ENCODE data around the gene LY9. TPM values are rescaled to one million over a fixed set of nuclear protein-coding genes. Genes with fewer than 3 reads are reported as not detected.
"Not testable (repeated sequence)": the region's sequence is repeated elsewhere in the genome, so short reads cannot be mapped to it uniquely, and the experiment has no call there.

LY9 gene
- total RNA-seq, 1 donor from 2014 or later, result 0.64 TPM

GRCh38 chr1:160863061-160863773, 67.2 kb downstream of the LY9 start:
- no peak for DNase-seq (ENCODE audit: low spot score)

- no peak for DNase-seq (ENCODE audit: low spot score)
These were observed 67.8 kb downstream of the LY9 start for GRCh38 chr1:160863774-160864131.

GRCh38 chr1:160864173-160864572, 68.2 kb downstream of the LY9 start:
- DNase-seq (ENCODE audit: low spot score), result no peak

- no peak for DNase-seq (ENCODE audit: low spot score)
These were observed 69.4 kb downstream of the LY9 start for GRCh38 chr1:160865337-160865736.

- DNase-seq (ENCODE audit: low spot score), result no peak
These were observed 70.2 kb downstream of the LY9 start for GRCh38 chr1:160866001-160866694.

GRCh38 chr1:160866695-160867260, 70.8 kb downstream of the LY9 start:
- DNase-seq (ENCODE audit: low spot score), result no peak

- not testable (repeated sequence) for DNase-seq (ENCODE audit: low spot score)
These were observed 71.7 kb downstream of the LY9 start for GRCh38 chr1:160867651-160868050.

GRCh38 chr1:160868141-160868540, 72.2 kb downstream of the LY9 start:
- no peak for DNase-seq (ENCODE audit: low spot score)

- no peak for DNase-seq (ENCODE audit: low spot score)
These were observed 79.0 kb downstream of the LY9 start for GRCh38 chr1:160874935-160875334.

GRCh38 chr1:160875591-160875990, 79.6 kb downstream of the LY9 start:
- not testable (repeated sequence) for DNase-seq (ENCODE audit: low spot score)

GRCh38 chr1:160876311-160876710, 80.3 kb downstream of the LY9 start:
- DNase-seq (ENCODE audit: low spot score), result no peak

GRCh38 chr1:160877221-160877620, 81.2 kb downstream of the LY9 start:
- DNase-seq (ENCODE audit: low spot score), result no peak

Other genes with a start within 250 kb of the LY9 start
- gene CD84, start 216.7 kb upstream of the LY9 start, total RNA-seq, result 17.1 TPM
- 0.84 TPM for gene SLAMF1, start 149.1 kb upstream of the LY9 start, total RNA-seq
- gene CD48, start 84.4 kb upstream of the LY9 start, total RNA-seq, result 5.3 TPM
- gene SLAMF7, start 56.9 kb upstream of the LY9 start, total RNA-seq, result 0.64 TPM
- 0.39 TPM for gene CD244, start 66.7 kb downstream of the LY9 start, total RNA-seq
- gene ITLN1, start 89.0 kb downstream of the LY9 start, total RNA-seq, result 0.48 TPM
- gene ITLN2, start 158.6 kb downstream of the LY9 start, total RNA-seq, result not detected
- 55.5 TPM for gene F11R, start 225.0 kb downstream of the LY9 start, total RNA-seq
- 11.0 TPM for gene TSTD1, start 242.8 kb downstream of the LY9 start, total RNA-seq
- 57.9 TPM for gene USF1, start 249.8 kb downstream of the LY9 start, total RNA-seq